Activated naive CD4-positive, alpha-beta T cell treated with anti-CD3 and anti-CD28 coated beads, Interleukin-2, amount 10 ng/mL, durations not matched to agents 7 days and 5 days (primary cell): ENCODE results near the gene EML6.

Source experiments
- CTCF ChIA-PET: fragments of 350-600 bp; sonication (Branson Sonifier 250); formaldehyde crosslinking; loops from one replicate; lab custom pipeline; 2021; ENCODE audit warnings: antibody characterized with exemption; lab: Charles Lee
- DNase-seq: peaks from one replicate; pipeline ENCODE4 v3.0.0-alpha.2; 2020
- H3K27ac Mint-ChIP-seq: one replicate; pipeline ENCODE4 v1.8.0; 2021; ENCODE audit warnings: mild to moderate bottlenecking, moderate library complexity, mixed read lengths
- H3K27me3 Mint-ChIP-seq: one replicate; pipeline ENCODE4 v1.8.0; 2021; ENCODE audit warnings: mild to moderate bottlenecking, mixed read lengths
- H3K36me3 Mint-ChIP-seq: one replicate; pipeline ENCODE4 v1.8.0; 2021; ENCODE audit warnings: mixed read lengths
- H3K4me1 Mint-ChIP-seq: one replicate; pipeline ENCODE4 v1.8.0; 2021; ENCODE audit warnings: mixed read lengths
- H3K4me3 Mint-ChIP-seq: one replicate; pipeline ENCODE4 v1.8.0; 2021; ENCODE audit warnings: mild to moderate bottlenecking, moderate library complexity, mixed read lengths
- H3K9me3 Mint-ChIP-seq: one replicate; pipeline ENCODE4 v1.8.0; 2021; ENCODE audit warnings: mixed read lengths

EML6 gene

DNA sequence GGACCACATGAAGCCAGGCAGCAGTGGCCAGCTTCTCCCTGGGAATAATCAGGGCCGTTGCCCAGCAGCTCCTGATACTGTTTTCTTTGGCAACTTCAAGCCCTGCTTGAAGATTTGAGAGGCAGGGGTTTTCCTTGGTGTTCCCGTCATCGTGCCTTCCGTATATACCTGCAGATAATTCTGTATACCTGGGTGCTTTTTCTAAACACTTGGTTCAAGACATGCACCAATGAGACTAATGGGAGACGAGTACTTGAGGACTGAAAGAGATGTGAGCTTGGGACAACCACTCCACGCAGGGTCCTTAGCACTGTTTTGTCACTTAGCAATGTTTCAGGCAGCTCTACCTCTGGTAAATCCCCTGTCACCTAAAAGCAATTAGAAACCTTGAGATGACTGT lies 208.0 kb downstream of the EML6 start:
- DNase-seq: no peak
- H3K36me3 Mint-ChIP-seq: no peaks in the 10 kb centered on the region
- CTCF ChIA-PET: interaction anchor here (0.8 kb wide), 1 partner anchor 13 kb away, joined by 3 read pairs; no protein-coding TSS in a partner anchor

DNA sequence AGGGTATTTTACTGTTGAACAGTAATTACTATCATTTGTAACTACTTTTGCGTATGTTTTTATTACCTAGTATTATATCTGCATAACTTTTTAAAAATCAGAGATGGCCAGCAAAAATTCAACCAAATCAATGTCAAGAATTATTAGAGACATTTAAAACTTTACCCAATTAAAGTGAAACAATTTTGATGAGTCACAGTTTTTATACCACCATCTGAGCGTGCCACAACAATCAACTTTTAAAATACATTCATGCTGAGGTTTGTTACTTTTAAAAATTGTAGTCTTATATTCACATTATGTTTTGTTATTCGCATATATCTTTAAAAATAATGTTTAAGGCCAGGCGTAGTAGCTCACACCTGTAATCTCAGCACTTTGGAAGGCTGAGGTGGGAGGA lies 211.9 kb downstream of the EML6 start:
- peaks cover 12% of the 10 kb centered on the region for H3K27me3 Mint-ChIP-seq
- no peak overlapping the region for H3K4me3 Mint-ChIP-seq
- DNase-seq: no peak
- H3K4me1 Mint-ChIP-seq: no peaks in the 10 kb centered on the region
- CTCF ChIA-PET: no interaction called here
- no peak overlapping the region for H3K27ac Mint-ChIP-seq
- peaks cover 13% of the 10 kb centered on the region for H3K9me3 Mint-ChIP-seq
- H3K36me3 Mint-ChIP-seq: no peaks in the 10 kb centered on the region

More for the DNA sequence above, 208.0 kb downstream of the EML6 start:
- peaks cover 2% of the 10 kb centered on the region for H3K9me3 Mint-ChIP-seq
- H3K4me1 Mint-ChIP-seq: no peaks in the 10 kb centered on the region
- H3K4me3 Mint-ChIP-seq: no peak overlapping the region
- H3K27me3 Mint-ChIP-seq: peaks cover 16% of the 10 kb centered on the region
- no peak overlapping the region for H3K27ac Mint-ChIP-seq

DNA sequence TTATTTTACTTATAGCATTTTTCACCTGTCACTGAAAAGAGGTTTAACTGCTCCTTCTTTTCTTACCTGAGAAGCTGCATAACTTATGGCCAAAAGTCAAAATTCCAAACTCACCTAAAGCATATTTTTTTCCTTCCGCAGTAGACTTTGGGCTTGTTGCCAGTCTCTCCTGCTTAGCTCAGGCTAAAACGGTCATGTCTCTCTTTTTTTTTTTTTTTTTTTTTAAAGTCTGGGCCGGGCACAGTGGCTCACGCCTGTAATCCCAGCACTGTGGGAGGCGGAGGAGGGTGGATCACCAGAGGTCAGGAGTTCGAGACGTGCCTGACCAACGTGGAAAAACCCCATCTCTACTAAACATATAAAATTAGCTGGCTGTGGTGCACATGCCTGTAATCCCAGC lies 213.3 kb downstream of the EML6 start:
- H3K27me3 Mint-ChIP-seq: peaks cover 9% of the 10 kb centered on the region
- peaks cover 11% of the 10 kb centered on the region for H3K9me3 Mint-ChIP-seq
- CTCF ChIA-PET: no interaction called here
- no peak overlapping the region for H3K4me3 Mint-ChIP-seq
- DNase-seq: no peak
- no peak overlapping the region for H3K27ac Mint-ChIP-seq
- no peaks in the 10 kb centered on the region for H3K36me3 Mint-ChIP-seq
- H3K4me1 Mint-ChIP-seq: no peaks in the 10 kb centered on the region

DNA sequence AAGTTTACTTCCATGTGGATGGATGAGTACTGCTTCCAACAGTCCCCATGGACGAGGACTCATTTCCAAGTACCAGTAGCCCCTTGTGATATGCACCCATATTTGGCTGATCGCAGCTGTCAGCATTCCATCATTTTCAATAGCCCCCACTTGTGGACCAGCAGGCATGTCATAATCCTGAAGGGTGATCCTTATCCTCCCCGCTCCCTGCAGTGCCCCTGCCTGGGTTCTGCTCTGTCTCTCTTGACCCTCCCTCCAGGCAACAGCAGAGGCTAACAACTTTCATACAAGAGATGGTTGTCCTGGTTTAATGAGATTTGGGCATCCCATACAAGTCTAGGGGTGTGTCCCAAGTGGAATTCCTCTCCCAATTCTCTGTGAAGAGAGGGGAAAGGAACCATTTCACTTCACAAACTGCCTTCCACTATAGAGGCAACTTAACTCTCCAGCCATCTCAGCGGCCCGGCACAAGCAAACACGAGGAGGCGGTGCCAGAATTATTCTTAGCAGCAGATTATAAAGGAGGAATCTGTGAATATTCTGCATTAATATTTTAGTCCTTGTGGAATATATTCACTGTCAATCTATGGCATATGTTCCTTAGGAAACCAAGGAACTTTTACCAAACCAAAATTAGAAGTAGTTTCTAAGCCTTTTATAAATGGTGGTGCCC lies 216.1 kb downstream of the EML6 start:
- H3K27me3 Mint-ChIP-seq: peaks cover 5% of the 10 kb centered on the region
- no peak overlapping the region for H3K4me3 Mint-ChIP-seq
- CTCF ChIA-PET: no interaction called here
- no peak for DNase-seq
- no peak overlapping the region for H3K27ac Mint-ChIP-seq
- H3K9me3 Mint-ChIP-seq: peaks cover 11% of the 10 kb centered on the region
- H3K4me1 Mint-ChIP-seq: no peaks in the 10 kb centered on the region
- H3K36me3 Mint-ChIP-seq: no peaks in the 10 kb centered on the region

DNA sequence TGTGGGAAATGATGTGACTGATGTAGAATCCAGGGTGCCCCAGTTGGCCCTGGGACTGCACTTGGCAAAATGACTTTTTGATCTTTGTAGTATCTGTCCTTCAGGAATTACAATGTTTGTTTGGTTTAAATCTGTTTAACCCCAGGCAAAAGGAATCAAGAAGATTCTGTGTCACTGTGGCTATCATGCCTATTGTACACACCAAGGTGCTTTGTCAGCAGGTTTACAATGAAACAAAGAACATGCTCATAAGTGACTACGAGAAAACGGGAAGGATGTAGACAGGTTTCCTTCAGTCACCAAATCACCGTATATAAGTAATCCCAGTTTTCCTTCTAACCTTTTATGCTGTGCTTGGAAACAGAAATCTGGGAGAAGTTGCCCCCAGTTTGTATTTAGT lies 217.3 kb downstream of the EML6 start:
- DNase-seq: no peak
- Mint-ChIP-seq H3K9me3 (peaks cover 15% of the 10 kb centered on the region), H3K27me3 (peaks cover 5% of the 10 kb centered on the region), H3K4me1 (peaks cover 2% of the 10 kb centered on the region), H3K36me3 (no peaks in the 10 kb centered on the region), H3K4me3 (no peak overlapping the region), H3K27ac (no peak overlapping the region)
- CTCF ChIA-PET: no interaction called here

DNA sequence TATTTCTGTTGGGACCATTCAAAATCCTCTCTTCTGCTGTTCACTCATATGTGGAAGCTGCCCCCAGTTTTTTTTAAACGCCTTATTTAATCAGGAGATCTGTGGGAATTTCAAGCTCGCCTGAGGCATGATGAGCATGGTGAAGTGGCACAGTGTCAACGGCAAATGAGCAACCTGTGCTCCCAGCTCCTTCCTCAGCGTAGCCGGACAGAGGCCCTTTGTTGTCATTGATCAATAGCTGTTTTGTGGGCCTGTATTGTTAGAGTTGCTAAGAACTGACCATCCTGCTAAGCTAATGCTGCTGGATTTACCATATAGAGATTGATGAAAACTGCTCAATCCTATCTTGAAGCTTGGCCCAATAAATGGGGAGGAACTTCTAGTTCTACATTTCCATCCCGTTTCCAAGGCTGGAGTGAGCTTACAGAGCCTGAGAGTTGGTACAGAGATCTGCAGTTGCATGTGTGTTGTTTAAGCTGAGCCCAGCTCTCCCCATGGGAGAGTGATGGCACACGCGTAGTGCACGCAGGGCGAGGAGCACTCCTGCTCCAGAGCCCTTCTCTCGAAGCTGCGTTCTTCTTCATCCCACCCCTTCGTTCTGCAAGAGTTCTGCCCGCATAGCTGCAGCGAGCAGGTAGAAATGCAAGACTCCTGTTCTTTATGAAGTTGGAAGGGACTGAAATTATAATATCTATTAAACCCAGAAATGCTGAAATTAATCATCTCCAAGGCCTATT lies 218.0 kb downstream of the EML6 start:
- CTCF ChIA-PET: interaction anchor here (0.6 kb wide), 1 partner anchor 44 kb away, joined by 3 read pairs; no protein-coding TSS in a partner anchor

DNA sequence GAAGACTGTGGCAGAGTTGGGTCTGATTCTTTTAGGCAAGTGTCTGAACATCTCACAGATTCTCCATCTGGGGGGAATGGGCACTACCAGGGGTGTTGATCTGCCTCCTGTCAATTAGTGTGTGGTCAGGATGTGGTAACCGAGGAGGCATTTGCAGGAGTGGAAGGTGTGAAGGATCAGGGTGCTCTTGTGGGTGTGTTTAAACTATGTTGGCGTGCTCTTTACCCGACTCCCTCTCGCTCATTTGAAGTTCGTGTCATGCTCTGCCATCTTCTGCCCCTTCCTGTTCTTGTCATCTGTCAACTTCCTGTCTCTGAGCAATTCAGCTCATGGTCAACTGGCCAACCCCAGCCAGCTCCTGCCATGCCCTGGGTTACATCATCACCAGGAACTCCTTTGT lies 218.9 kb downstream of the EML6 start:
- no peak overlapping the region for H3K4me3 Mint-ChIP-seq
- DNase-seq: peak; percentile 43

More for the DNA sequence above, 218.0 kb downstream of the EML6 start:
- no peak for DNase-seq
- peaks cover 15% of the 10 kb centered on the region for H3K9me3 Mint-ChIP-seq
- H3K4me1 Mint-ChIP-seq: peaks cover 2% of the 10 kb centered on the region
- H3K27me3 Mint-ChIP-seq: peaks cover 10% of the 10 kb centered on the region
- H3K27ac Mint-ChIP-seq: no peak overlapping the region
- H3K4me3 Mint-ChIP-seq: no peak overlapping the region
- H3K36me3 Mint-ChIP-seq: no peaks in the 10 kb centered on the region

DNA sequence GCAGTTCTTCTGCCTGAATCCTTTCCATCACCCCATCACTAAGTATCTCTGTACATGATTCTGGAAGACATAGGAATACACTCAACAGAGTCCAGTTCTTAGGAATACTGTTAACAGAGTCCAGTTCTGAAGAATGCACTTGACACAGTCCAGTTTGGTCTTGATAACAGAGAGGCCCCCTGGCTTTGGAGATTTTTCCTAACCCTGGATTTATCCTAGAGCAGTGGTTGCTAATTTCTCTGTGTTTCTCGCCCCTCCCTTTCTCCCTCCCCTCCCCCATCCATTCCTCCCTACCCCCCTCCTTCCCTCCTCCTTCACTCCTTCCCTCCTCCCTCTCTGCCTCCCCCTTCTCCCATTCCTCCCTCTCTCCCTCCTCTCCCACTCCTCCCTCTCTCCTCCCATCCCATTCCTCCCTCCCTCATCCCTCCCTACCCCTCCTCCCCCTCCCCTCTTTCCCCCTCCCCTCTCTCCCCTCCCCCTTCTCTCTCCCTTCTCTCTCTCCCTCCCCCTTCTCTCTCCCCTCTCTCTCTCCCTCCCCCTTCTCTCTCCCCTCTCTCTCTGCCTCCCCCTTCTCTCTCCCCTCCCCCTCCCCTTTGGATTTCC lies 221.4 kb downstream of the EML6 start:
- no peak for DNase-seq
- CTCF ChIA-PET: interaction anchor here (1.0 kb wide), 1 partner anchor 13 kb away, joined by 3 read pairs; no protein-coding TSS in a partner anchor
- Mint-ChIP-seq H3K27ac (no peak overlapping the region), H3K9me3 (peaks cover 4% of the 10 kb centered on the region), H3K4me3 (no peak overlapping the region), H3K27me3 (peaks cover 5% of the 10 kb centered on the region), H3K36me3 (no peaks in the 10 kb centered on the region), H3K4me1 (peaks cover 2% of the 10 kb centered on the region)

More for the DNA sequence above, 218.9 kb downstream of the EML6 start:
- peaks cover 10% of the 10 kb centered on the region for H3K27me3 Mint-ChIP-seq
- CTCF ChIA-PET: no interaction called here
- H3K4me1 Mint-ChIP-seq: peaks cover 2% of the 10 kb centered on the region
- peaks cover 15% of the 10 kb centered on the region for H3K9me3 Mint-ChIP-seq
- no peaks in the 10 kb centered on the region for H3K36me3 Mint-ChIP-seq
- no peak overlapping the region for H3K27ac Mint-ChIP-seq

DNA sequence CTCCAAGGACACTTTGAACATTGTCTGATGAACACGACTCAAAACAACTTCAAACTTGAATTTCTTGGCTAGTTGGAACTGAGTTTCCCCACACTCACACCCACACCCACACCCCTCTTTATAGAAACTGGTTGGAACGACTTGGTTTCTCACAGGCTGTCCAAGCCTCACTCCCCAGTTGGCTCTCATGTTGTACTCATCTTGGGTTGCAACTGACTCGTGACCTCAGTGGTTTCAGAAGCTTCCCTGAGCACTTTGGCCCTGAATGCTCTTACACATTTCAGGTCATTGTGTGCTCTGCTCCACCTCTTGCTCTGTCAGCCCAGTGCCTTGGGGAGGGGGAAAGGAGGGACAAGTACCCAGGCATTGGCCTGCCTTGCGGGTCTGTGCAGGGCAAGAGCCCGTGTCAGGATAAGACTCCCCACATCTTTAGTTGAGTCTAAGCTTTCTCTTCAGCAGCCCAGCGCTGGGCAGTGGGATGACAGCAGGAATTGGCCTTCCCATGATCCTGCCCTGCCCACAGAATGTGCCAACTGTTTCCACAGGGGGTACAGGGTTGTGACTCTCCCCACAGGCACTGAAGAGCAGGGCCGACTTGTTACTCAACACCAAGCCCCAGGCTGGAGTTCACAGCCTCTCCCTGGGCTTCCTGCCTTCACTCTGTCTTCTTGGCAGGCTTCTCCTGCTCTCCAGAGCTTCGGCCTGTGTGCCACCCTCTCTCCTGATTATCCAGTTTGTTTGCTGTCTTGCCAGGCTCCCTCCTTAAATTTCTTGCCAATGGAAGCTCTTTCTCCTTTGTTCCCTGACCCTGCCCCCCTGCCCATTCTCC lies 222.1 kb downstream of the EML6 start:
- H3K27me3 Mint-ChIP-seq: peaks cover 5% of the 10 kb centered on the region
- no peak for DNase-seq
- peaks cover 4% of the 10 kb centered on the region for H3K9me3 Mint-ChIP-seq
- no peaks in the 10 kb centered on the region for H3K36me3 Mint-ChIP-seq
- peak overlapping the region; percentile 50 for H3K27ac Mint-ChIP-seq
- H3K4me1 Mint-ChIP-seq: peaks cover 2% of the 10 kb centered on the region
- CTCF ChIA-PET: no interaction called here
- no peak overlapping the region for H3K4me3 Mint-ChIP-seq

DNA sequence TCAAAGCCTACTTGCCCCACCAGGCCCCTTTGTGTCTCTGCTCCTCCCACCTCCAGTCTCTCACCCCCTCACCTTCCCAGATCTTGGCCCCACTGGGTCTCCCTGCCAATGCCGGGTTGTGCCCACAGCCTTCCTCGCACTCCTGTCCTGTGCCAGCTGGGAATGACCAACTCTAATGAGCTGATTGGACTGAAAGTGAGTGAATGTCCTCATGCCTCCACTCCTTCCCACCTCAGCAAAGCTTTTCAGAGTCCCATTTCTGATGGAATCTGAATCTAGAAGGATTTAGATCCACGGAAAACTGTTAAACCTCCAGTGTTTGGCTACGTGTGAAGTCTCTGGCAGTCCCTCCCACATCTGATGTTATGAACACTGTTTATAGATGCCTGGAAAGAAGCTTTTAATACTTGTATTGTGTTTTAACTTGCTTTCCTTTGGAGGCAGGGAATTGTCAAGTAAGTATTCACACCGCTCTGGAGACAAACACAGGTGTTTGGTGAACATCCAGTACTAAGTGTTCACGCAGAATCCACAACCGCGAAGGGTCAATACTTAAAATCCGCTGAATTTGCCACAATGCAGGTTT lies 222.9 kb downstream of the EML6 start:
- CTCF ChIA-PET: no interaction called here
- Mint-ChIP-seq H3K4me3 (no peak overlapping the region), H3K36me3 (no peaks in the 10 kb centered on the region), H3K4me1 (peaks cover 2% of the 10 kb centered on the region), H3K27me3 (peaks cover 5% of the 10 kb centered on the region), H3K27ac (no peak overlapping the region), H3K9me3 (peaks cover 4% of the 10 kb centered on the region)
- DNase-seq: no peak

DNA sequence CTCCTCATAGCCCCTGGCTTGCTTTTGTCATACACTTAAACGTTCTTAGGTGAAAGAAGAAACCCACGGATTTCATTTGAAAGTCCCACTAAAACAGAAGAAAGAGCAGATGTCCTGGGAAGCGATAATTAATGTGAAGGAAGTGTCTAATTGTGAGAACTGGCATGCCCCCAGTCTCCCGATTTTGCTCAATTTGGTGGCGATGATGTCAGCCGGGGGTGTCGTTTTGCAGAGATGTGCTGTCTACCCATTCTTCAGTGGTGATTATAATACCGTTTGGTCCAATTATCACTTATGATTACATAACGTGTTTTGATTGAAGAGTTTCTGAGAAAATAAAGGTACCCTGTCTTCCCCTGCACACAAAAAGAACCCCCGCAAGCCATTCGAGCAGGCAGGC lies 223.7 kb downstream of the EML6 start:
- Mint-ChIP-seq H3K4me3 (no peak overlapping the region), H3K27ac (no peak overlapping the region), H3K27me3 (peaks cover 7% of the 10 kb centered on the region), H3K9me3 (peaks cover 4% of the 10 kb centered on the region), H3K4me1 (peaks cover 2% of the 10 kb centered on the region), H3K36me3 (no peaks in the 10 kb centered on the region)
- CTCF ChIA-PET: no interaction called here
- DNase-seq: no peak

DNA sequence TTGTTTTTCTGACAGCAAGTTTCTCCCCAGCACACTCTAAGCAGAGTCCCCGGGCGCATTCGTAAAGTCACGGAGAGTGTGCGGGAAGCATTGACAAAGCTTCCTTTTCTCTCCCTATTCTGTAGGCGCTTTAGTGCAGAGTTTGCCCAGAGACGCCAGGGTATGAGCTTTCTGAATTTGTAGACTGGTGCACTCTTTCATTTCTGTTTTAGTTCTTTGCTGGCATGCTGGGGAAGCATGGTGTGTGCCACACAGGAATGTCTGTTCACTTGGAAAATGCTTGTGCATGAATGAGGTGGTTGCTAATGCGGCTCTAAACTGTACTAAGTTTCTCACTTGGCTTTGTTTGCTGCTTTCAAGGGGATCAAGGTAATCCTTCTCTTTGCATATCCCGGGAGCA lies 224.2 kb downstream of the EML6 start:
- Mint-ChIP-seq H3K9me3 (peaks cover 4% of the 10 kb centered on the region), H3K4me3 (no peak overlapping the region), H3K27ac (no peak overlapping the region), H3K27me3 (peaks cover 12% of the 10 kb centered on the region), H3K4me1 (peaks cover 2% of the 10 kb centered on the region), H3K36me3 (no peaks in the 10 kb centered on the region)
- DNase-seq: no peak
- CTCF ChIA-PET: no interaction called here

DNA sequence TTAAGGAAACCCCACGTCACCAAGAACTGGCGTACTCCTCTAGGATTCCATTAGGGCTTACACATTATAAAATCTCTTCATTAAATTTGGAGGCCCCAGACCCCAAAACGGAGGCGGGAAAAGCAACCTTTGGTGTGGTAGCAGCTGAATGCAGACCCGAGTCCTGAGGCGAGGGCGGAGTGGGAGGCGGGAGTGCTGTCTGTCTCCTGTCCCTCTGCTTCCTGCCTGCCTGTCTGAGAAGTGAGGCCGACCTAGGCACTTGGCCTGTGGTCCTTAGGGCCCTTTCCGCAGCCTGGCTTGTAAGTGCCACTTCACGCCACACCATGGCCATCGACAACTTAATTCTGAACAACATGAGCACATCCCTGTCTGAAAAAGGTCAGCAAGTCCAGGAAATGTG lies 224.7 kb downstream of the EML6 start:
- no peak overlapping the region for H3K4me3 Mint-ChIP-seq
- peaks cover 4% of the 10 kb centered on the region for H3K9me3 Mint-ChIP-seq
- H3K27me3 Mint-ChIP-seq: peaks cover 12% of the 10 kb centered on the region
- H3K36me3 Mint-ChIP-seq: no peaks in the 10 kb centered on the region
- no peak for DNase-seq
- CTCF ChIA-PET: no interaction called here
- peaks cover 2% of the 10 kb centered on the region for H3K4me1 Mint-ChIP-seq
- no peak overlapping the region for H3K27ac Mint-ChIP-seq

DNA sequence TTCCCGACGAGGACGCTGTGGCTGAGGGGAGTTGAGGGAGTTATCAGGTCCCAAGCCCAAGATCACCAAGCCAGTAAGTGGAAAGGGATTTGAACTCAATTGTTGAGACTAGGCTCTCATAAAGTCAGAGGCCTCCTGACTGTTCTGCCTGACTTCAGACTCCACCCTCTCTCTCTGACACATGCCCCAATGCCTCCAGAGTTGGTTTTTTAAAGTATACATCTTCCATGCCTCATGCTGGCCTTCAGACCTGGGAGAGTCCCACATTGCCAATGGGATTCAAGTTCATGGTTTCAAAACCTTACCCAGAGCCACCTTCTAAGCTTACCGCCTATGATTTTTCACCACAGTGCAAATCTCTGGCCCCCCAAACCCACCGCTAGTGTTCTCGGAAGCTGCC lies 226.0 kb downstream of the EML6 start:
- Mint-ChIP-seq H3K9me3 (peaks cover 4% of the 10 kb centered on the region), H3K27me3 (peaks cover 12% of the 10 kb centered on the region), H3K4me1 (peaks cover 2% of the 10 kb centered on the region), H3K4me3 (no peak overlapping the region), H3K27ac (no peak overlapping the region), H3K36me3 (no peaks in the 10 kb centered on the region)
- CTCF ChIA-PET: no interaction called here
- DNase-seq: no peak
